B cell (primary cell): ENCODE measurements around the gene CAB39L. TPM values are rescaled to one million over a fixed set of nuclear protein-coding genes. Genes with fewer than 3 reads are reported as not detected.

Experiments used
- ATAC-seq: fragments of 200-7000 bp; cut with Tn5 transposase; one replicate; pipeline ENCODE4 v1.10.0; 2021; ENCODE audit warnings: low read depth, mild to moderate bottlenecking, moderate number of reproducible peaks, moderate library complexity
- CTCF ChIA-PET: fragments of 350-600 bp; sonication (Branson Sonifier 250); formaldehyde crosslinking; loops from one replicate; lab custom pipeline; 2021; ENCODE audit warnings: antibody characterized with exemption, inconsistent platforms; lab: Charles Lee
- POLR2A ChIA-PET: fragments of 350-600 bp; sonication (Branson Sonifier 250); formaldehyde crosslinking; loops from one replicate; lab custom pipeline; 2021; ENCODE audit warnings: antibody characterized with exemption; lab: Charles Lee
- DNase-seq: peaks from one replicate; pipeline ENCODE4 v3.0.0; 2013
- H2AFZ ChIP-seq: 2 replicates; pipeline ENCODE4 v1.6.1; 2012; ENCODE audit warnings: mild to moderate bottlenecking, low read depth, low read length; ENCODE audit not compliant: insufficient read depth, poor library complexity, severe bottlenecking
- H3K27ac ChIP-seq, 2 donors: 1 replicate in 1 of 2; 2 replicates in 1 of 2; pipeline ENCODE4 v1.5.1; 2012 to 2013; ENCODE audit warnings: low read length in 2 of 2, mild to moderate bottlenecking in 2 of 2, moderate library complexity in 1 of 2
- H3K27me3 ChIP-seq, 4 experiments: fragments of 200-600 bp in 1 of 4; sonication (generic) in 1 of 4; replicated peaks in 1 of 4; 1 replicate in 2 of 4; 2 replicates in 2 of 4; pipeline versions ENCODE4 v1.6.1 to v1.7.0; 2013 to 2016; ENCODE audit warnings: low read length in 3 of 4, mild to moderate bottlenecking in 2 of 4, mixed read lengths in 1 of 4, moderate library complexity in 1 of 4; ENCODE audit not compliant: insufficient read depth in 4 of 4, control insufficient read depth in 3 of 4; ENCODE audit errors: control extremely low read depth in 1 of 4
- H3K36me3 ChIP-seq, 2 experiments: replicated peaks in 1 of 2; 1 replicate in 1 of 2; 2 replicates in 1 of 2; pipeline versions ENCODE4 v1.6.1 to v1.7.1; 2013; ENCODE audit warnings: low read length in 1 of 2; ENCODE audit not compliant: insufficient read depth in 2 of 2, control insufficient read depth in 1 of 2; ENCODE audit errors: control extremely low read depth in 1 of 2, extremely low read depth in 1 of 2
- H3K4me1 ChIP-seq, 2 donors: fragments of 200-600 bp in 1 of 2; sonication (generic) in 1 of 2; 1 replicate in 1 of 2; 2 replicates in 1 of 2; pipeline versions ENCODE4 v1.5.1 to v1.6.1; 2013 to 2017; ENCODE audit warnings: low read length in 2 of 2; ENCODE audit not compliant: control insufficient read depth in 2 of 2, insufficient read depth in 2 of 2
- H3K4me2 ChIP-seq: replicated peaks from 2 replicates; pipeline ENCODE3; 2012; ENCODE audit warnings: mild to moderate bottlenecking, low read depth, low read length; ENCODE audit not compliant: poor library complexity, severe bottlenecking
- H3K4me3 ChIP-seq, 5 experiments: fragments of 200-600 bp in 1 of 5; sonication (generic) in 1 of 5; 1 replicate in 3 of 5; 2 replicates in 2 of 5; pipeline versions ENCODE4 v1.5.1 to v1.7.0; 2011 to 2016; ENCODE audit warnings: low read length in 4 of 5, mild to moderate bottlenecking in 4 of 5, low read depth in 2 of 5, control low read depth in 1 of 5, moderate library complexity in 1 of 5; ENCODE audit not compliant: insufficient read depth in 1 of 5; ENCODE audit errors: control extremely low read depth in 1 of 5, extremely low read depth in 1 of 5
- H3K79me2 ChIP-seq: fragments of 200-600 bp; sonication (generic); one replicate; pipeline ENCODE4 v1.6.0; 2016; ENCODE audit warnings: low read length; ENCODE audit not compliant: control insufficient read depth, insufficient read depth
- H3K9ac ChIP-seq: fragments of 200-600 bp; sonication (generic); 2 replicates; pipeline ENCODE4 v1.6.1; 2017; ENCODE audit warnings: mild to moderate bottlenecking, low read length, moderate library complexity
- H3K9me3 ChIP-seq, 3 donors: one replicate each; pipeline versions ENCODE4 v1.6.1 to v1.7.1; 2013; ENCODE audit warnings: low read length in 2 of 3; ENCODE audit not compliant: control insufficient read depth in 2 of 3, insufficient read depth in 1 of 3; ENCODE audit errors: control extremely low read depth in 1 of 3
- H4K20me1 ChIP-seq: 2 replicates; pipeline ENCODE4 v1.6.0; 2012; ENCODE audit warnings: mild to moderate bottlenecking, low read length; ENCODE audit not compliant: insufficient read depth, control insufficient read depth, poor library complexity, severe bottlenecking
- H3K27ac Mint-ChIP-seq: one replicate; pipeline ENCODE4 v1.8.0; 2021; ENCODE audit warnings: mixed read lengths
- H3K27me3 Mint-ChIP-seq: one replicate; pipeline ENCODE4 v1.8.0; 2021; ENCODE audit warnings: mixed read lengths
- H3K4me1 Mint-ChIP-seq: one replicate; pipeline ENCODE4 v1.8.0; 2021; ENCODE audit warnings: mixed read lengths
- H3K4me3 Mint-ChIP-seq: one replicate; pipeline ENCODE4 v1.8.0; 2021; ENCODE audit warnings: mixed read lengths
- H3K9me3 Mint-ChIP-seq: one replicate; pipeline ENCODE4 v1.8.0; 2022; ENCODE audit warnings: mixed read lengths; ENCODE audit not compliant: insufficient read depth
- EZH2 ChIP-seq: IDR thresholded peaks from 2 replicates; pipeline ENCODE4 v1.6.1; 2012; ENCODE audit warnings: borderline replicate concordance, low read depth, mild to moderate bottlenecking, moderate library complexity, low read length; ENCODE audit not compliant: insufficient read depth, poor library complexity, severe bottlenecking
- WGBS: methylation state at CpG from one replicate; pipeline ENCODE4 v1.1.5; 2013; ENCODE audit warnings: missing lambda C conversion rate; ENCODE audit not compliant: insufficient coverage; 5-methylcytosine and 5-hydroxymethylcytosine counted together
- intact Hi-C: fragments of 100-400 bp; cut with micrococcal nuclease; formaldehyde crosslinking; loops from one replicate; pipeline ENCODE4 v1.10.0; 2022
- polyA plus RNA-seq: library from polyadenylated mRNA; depleted of rRNA; stranded (reverse); fragments of >200 nt; gene quantifications from 2 replicates; pipeline ENCODE4 v1.2.3, GENCODE V29; 2012
- total RNA-seq, 2 donors: library from RNA; stranded (reverse); fragments of 120-200 nt in 1 of 2; gene quantifications; 1 replicate in 1 of 2; 2 replicates in 1 of 2; pipeline versions ENCODE4 v1.2.3 to v1.2.4, GENCODE V29; 2013 to 2022
- TF ChIP-seq, protein P1 (sequence below): fragments of 200-600 bp; IDR thresholded peaks from one replicate; pipeline ENCODE4 v1.8.0; 2022; ENCODE audit warnings: antibody characterized with exemption, mild to moderate bottlenecking

CAB39L gene
- total and polyA plus RNA-seq, 2 donors (not counting 1 experiment from before 2014, with no cell fraction given) = 1.5 to 9.6 TPM

DNA sequence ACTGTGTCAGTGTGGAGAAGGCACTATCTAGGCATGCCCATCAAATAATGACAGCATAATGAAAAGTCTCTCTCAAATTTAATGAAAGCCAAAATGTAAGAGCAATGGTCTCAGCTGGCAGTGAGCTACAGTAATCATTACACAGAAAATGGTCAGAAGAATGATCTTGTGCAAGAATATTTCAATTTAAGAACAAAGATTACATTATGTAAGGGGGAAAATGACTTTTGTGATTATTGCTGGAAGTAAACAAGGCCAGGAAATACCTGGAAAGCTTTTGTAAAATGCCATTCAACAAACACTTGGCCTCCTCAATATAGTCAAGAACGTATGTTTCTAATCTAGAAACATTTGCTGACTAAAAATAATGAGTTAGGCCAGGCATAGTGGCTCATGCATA is 89.1 kb downstream of the CAB39L start:
- WGBS = 100% methylated on average over 1 of the region's 1 CpG
- POLR2A ChIA-PET = no interaction called here

DNA sequence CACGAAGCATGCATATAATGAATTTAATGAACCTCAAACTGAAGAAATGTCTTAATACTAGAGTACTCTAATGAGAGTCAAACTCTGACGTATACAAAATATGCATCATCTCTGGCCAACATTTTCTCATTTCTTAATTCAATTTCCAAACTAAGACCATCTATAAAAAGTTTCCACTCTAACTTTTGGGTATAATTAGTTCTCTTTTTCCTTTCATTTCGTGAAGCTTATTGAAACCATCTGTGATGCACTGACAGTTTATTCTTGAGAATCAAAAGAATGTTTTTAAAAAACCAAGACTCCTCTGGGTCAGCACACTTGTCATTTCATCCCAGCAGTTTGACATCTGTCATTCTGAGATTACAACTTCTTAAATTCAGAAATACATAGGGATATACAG is 90.0 kb downstream of the CAB39L start:
- WGBS = no CpG with 5 or more reads among the region's 3 CpGs
- H4K20me1 ChIP-seq = no peaks in the 10 kb centered on the region
- no peak overlapping the region for H3K27ac ChIP-seq
- no peaks in the 10 kb centered on the region for H3K4me1 Mint-ChIP-seq
- intact Hi-C loops = no loop called here
- no peaks in the 10 kb centered on the region for H3K27me3 Mint-ChIP-seq
- H3K9me3 ChIP-seq = peaks cover 0 to 4% (median 1%) of the 10 kb centered on the region in 3 donors
- no peaks in the 10 kb centered on the region for H3K36me3 ChIP-seq
- DNase-seq = no peak
- H3K4me2 ChIP-seq = no peak overlapping the region
- TF ChIP-seq, protein P1, sequence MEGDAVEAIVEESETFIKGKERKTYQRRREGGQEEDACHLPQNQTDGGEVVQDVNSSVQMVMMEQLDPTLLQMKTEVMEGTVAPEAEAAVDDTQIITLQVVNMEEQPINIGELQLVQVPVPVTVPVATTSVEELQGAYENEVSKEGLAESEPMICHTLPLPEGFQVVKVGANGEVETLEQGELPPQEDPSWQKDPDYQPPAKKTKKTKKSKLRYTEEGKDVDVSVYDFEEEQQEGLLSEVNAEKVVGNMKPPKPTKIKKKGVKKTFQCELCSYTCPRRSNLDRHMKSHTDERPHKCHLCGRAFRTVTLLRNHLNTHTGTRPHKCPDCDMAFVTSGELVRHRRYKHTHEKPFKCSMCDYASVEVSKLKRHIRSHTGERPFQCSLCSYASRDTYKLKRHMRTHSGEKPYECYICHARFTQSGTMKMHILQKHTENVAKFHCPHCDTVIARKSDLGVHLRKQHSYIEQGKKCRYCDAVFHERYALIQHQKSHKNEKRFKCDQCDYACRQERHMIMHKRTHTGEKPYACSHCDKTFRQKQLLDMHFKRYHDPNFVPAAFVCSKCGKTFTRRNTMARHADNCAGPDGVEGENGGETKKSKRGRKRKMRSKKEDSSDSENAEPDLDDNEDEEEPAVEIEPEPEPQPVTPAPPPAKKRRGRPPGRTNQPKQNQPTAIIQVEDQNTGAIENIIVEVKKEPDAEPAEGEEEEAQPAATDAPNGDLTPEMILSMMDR = no peak
- no peak for TF ChIP-seq EZH2
- no peaks in the 10 kb centered on the region for H3K4me1 ChIP-seq
- H3K4me3 ChIP-seq = no peak overlapping the region
- POLR2A ChIA-PET = no interaction called here
- no peak overlapping the region for H3K27ac Mint-ChIP-seq
- H3K27me3 ChIP-seq = no peaks in the 10 kb centered on the region
- no peak overlapping the region for H2AFZ ChIP-seq
- H3K4me3 Mint-ChIP-seq = no peak overlapping the region
- no peaks in the 10 kb centered on the region for H3K79me2 ChIP-seq
- CTCF ChIA-PET = no interaction called here
- no peak overlapping the region for H3K9ac ChIP-seq
- ATAC-seq = no peak
- peaks cover 2% of the 10 kb centered on the region for H3K9me3 Mint-ChIP-seq

More for the DNA sequence above, 89.1 kb downstream of the CAB39L start:
- Histone ChIP-seq H3K27me3 (no peaks in the 10 kb centered on the region), H3K79me2 (no peaks in the 10 kb centered on the region), H3K9ac (no peak overlapping the region), H3K27ac (no peak overlapping the region), H3K4me1 (no peaks in the 10 kb centered on the region), H3K9me3 (peaks cover 0 to 4% (median 1%) of the 10 kb centered on the region in 3 donors), H3K4me3 (no peak overlapping the region), H3K36me3 (no peaks in the 10 kb centered on the region), H3K4me2 (no peak overlapping the region), H2AFZ (no peak overlapping the region), H4K20me1 (no peaks in the 10 kb centered on the region)
- no peaks in the 10 kb centered on the region for H3K4me1 Mint-ChIP-seq
- ATAC-seq = no peak
- no peak overlapping the region for H3K4me3 Mint-ChIP-seq
- TF ChIP-seq EZH2 = no peak
- TF ChIP-seq, protein P1 = no peak
- H3K27me3 Mint-ChIP-seq = no peaks in the 10 kb centered on the region
- intact Hi-C loops = no loop called here
- H3K27ac Mint-ChIP-seq = no peak overlapping the region
- peaks cover 2% of the 10 kb centered on the region for H3K9me3 Mint-ChIP-seq
- DNase-seq = no peak
- CTCF ChIA-PET = no interaction called here
